Astrocyte of the cerebellum (primary cell): ENCODE measurements around the gene GMPR2.

ENCODE experiments used
- DNase-seq: peaks from one replicate; pipeline ENCODE4 v3.0.0-alpha.2; 2011; ENCODE audit warnings: low read depth
- H3K4me3 ChIP-seq: 2 replicates; pipeline ENCODE4 v1.5.1; 2011; ENCODE audit warnings: mild to moderate bottlenecking, low read depth, low read length, moderate library complexity
- in situ Hi-C: cut with HindIII; loops from 2 replicates; pipeline ENCODE4 v1.10.0; 2017; ENCODE audit warnings: low sequenced_read_pairs
- TF ChIP-seq, protein P1 (sequence below): IDR thresholded peaks from 2 replicates; pipeline ENCODE4 v1.5.1; 2012; ENCODE audit warnings: low read length, low read depth, moderate library complexity, mild to moderate bottlenecking; ENCODE audit errors: missing control alignments

Gene GMPR2

DNA sequence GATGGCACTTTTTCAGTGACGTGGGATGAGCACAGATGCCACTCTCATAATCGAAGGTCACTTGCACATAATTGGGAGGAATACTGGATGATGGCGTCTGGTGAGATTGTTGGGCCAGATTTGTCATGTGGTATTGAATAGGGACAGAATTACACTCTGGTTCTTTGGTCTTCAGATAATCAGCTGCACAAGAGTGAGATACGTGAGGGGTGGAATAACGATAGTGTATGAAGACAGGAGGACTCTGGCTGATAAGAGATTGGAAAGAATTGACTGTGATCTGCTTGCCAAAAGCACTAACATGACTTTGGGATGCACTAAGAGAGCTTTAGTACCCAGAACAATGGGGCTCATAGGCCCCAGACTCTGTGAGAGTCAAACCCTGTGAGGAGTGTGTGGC, 45.7 kb downstream of the GMPR2 start:
- DNase-seq: no peak
- TF ChIP-seq, protein P1, sequence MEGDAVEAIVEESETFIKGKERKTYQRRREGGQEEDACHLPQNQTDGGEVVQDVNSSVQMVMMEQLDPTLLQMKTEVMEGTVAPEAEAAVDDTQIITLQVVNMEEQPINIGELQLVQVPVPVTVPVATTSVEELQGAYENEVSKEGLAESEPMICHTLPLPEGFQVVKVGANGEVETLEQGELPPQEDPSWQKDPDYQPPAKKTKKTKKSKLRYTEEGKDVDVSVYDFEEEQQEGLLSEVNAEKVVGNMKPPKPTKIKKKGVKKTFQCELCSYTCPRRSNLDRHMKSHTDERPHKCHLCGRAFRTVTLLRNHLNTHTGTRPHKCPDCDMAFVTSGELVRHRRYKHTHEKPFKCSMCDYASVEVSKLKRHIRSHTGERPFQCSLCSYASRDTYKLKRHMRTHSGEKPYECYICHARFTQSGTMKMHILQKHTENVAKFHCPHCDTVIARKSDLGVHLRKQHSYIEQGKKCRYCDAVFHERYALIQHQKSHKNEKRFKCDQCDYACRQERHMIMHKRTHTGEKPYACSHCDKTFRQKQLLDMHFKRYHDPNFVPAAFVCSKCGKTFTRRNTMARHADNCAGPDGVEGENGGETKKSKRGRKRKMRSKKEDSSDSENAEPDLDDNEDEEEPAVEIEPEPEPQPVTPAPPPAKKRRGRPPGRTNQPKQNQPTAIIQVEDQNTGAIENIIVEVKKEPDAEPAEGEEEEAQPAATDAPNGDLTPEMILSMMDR: no peak
- no peak overlapping the region for H3K4me3 ChIP-seq
- in situ Hi-C loops: no loop called here

DNA sequence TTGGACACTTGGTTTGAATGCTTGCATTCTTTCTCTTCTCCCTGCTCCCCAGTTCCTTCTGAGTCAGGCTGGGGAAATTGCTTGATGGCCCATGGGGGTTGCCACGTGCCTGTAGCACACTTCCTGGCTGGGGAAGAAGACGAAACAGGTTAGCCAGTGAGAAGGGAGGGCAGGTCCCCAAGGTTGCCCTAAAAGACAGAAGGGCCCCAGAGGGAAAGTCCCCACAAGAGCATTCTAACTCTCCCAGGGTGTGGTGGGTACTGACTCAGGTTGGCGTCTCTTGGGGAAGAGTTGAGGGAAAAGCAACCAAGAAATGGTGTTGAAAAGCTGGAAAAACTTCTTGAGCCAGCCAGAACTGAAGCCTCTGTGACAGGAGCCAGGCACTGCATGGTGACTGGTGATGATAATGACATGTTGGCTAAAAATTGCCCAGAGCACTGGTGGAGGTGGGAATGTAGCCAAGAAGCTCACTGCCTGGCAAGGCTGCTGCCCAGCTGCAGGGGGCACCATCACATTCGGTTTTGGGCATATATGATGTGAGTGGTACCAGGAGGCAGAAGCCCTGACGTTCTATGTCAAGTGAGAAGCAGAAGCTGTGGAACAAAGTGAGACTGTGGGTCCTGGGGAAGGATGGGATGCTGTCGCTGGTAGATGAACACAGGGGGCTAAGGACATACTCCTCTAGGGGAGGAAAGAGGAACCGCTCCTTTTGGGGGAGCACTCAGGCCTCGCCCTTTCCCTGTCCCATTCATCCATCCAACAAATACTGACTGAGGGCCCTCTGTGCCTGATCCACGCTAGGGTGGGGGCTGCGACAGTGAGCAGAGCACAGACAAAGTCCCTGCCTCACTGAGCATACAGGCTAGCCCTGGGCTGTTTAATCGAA, 46.8 kb downstream of the GMPR2 start:
- in situ Hi-C loops: no loop called here
- no peak for DNase-seq
- no peak overlapping the region for H3K4me3 ChIP-seq
- TF ChIP-seq, protein P1: no peak

DNA sequence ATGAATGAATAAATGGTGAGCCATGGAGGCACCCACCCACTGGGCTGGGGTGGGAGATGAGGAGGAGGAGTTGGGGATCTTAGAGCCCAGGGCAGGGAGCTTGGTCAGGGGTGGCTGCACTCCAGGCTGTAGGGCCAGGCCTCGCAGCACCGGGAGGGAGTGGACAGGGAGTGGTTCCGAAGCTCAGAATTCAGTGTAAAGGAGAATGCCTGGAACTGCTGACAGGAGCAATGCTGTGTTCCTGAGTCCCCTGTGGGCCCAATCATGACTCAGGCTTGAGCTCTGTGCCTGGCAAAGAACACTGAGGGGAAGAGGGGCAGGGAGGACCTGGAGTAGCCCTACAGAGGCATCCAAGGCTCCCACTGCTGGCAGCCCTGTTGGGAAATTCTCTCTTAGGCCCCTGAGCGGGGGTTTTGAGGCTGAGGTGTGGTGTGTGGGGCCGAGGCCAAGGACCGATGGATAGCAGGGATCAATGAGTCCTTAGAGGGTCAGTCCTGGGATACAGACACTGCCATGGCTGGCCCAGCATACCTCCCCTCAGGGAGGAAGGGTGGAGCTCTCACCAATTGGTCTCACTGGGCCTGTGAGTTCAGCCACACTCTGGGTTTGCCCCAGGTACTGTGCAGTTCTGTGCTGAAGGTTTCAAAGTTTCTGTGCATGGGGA, 48.2 kb downstream of the GMPR2 start:
- TF ChIP-seq, protein P1: no peak
- in situ Hi-C loops: no loop called here
- DNase-seq: no peak
- H3K4me3 ChIP-seq: no peak overlapping the region

DNA sequence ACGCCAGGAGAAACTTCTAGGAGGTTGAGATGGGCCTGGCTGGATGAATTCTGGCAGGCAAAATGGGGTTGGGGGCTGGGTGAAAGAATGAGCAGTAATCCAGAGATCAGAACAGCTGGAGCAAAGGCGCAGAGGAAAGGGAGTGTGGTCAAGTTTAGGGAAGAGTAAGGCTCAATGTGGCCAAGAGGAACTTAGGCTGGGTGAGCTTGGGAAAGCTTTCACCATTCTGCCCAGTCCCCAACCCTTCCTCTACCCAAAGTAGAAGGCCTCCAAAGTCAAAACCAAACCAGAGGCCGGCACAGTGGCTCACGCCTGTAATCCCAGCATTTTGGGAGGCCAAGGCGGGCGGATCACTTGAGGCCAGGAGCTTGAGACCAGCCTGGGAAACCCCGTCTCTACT, 48.9 kb downstream of the GMPR2 start:
- in situ Hi-C loops: no loop called here
- TF ChIP-seq, protein P1: no peak
- no peak for DNase-seq
- H3K4me3 ChIP-seq: no peak overlapping the region

DNA sequence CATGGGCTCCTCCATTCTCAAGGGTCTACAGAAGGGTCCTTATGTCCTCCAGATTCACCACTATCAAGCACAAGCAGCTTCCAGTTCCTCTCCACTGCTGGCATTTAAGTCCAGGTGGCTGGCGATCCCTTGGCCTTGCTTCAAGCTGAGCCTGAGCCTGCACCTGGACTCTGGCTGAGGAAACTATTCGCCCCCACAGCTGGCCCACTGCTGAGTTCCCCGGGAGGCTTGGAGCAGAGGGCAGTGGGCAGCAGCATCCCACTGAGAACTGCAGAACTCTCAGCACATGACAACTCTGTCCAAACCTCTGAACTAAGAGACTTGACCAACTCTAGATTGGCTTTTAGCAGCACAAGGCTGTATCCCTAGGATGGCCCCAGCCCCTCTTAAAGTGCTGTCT, 50.0 kb downstream of the GMPR2 start:
- TF ChIP-seq, protein P1: no peak
- H3K4me3 ChIP-seq: no peak overlapping the region
- no peak for DNase-seq
- in situ Hi-C loops: no loop called here

DNA sequence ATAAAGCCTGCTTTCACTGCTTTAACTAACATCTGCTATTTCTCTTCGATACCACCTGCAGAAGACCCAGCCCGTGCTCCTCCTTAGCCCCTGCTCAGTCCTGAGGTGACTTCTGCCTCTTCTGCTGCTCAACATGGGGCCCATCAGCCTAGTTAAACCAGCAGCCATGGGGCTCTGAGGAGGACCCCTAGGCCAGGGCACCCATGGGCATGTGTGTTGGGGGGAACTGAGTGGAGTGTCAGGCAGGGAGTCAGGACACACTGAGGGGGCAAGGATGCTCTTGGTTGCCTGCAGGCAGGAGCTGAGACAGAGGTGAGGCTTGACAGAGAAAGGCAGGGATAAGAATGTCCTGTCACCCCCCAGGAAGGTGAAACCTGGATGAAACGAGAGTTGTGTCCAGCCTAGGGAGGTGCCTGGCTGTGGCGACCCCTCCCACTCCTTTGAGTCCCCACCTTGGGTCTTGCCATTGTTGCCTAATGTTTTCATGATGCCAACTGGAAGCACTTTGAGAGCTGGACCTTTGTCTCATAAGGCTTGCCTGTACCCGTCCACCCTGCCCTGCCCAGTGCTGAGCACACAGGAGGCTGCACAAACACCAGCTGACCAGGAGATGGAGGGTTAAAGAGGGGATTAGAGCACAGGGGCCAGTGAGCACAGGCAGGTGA, 51.2 kb downstream of the GMPR2 start:
- in situ Hi-C loops: no loop called here
- no peak overlapping the region for H3K4me3 ChIP-seq
- TF ChIP-seq, protein P1: no peak
- DNase-seq: no peak
